OCI-M1 (cell line): ENCODE results near the gene FAM118A.
"Not testable (repeated sequence)": the region's sequence is repeated elsewhere in the genome, so short reads cannot be mapped to it uniquely, and the experiment has no call there.

Experiments
- DNase-seq: peaks from one replicate; lab custom pipeline; 2025; lab: John Stamatoyannopoulos, UW

The FAM118A gene

DNA sequence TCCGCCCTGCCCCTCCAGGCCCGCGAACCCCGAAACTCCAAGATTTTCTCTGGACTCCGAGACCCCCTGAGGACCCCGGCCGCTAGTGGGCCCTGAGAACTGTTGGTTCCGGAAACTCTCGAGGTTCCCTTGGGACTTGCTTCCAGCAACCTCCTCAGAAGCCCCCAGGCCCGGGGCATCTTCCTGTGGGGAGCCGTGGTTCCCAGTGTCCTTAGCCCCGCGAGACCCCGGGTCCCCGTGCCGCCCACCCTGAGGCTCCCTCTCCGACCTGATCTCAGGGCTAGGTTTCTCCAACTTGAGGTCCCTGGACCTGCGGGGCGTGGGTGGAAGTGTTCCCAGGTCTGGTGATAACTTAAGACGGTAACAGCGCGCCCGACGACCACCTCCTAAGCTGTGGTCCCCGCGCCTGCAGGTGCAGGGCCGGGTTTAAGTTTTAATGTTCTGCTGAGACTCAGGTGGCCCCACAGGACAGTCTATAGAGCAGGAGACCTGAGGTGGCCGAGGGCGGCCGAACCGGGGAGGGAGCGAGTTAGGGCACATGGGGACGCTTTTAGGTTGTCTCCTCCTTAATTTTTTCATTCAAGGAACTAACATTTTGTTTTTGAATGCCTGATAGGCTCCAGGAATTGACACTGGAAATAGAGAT lies 720 bp downstream of the FAM118A start:
- no peak for DNase-seq

DNA sequence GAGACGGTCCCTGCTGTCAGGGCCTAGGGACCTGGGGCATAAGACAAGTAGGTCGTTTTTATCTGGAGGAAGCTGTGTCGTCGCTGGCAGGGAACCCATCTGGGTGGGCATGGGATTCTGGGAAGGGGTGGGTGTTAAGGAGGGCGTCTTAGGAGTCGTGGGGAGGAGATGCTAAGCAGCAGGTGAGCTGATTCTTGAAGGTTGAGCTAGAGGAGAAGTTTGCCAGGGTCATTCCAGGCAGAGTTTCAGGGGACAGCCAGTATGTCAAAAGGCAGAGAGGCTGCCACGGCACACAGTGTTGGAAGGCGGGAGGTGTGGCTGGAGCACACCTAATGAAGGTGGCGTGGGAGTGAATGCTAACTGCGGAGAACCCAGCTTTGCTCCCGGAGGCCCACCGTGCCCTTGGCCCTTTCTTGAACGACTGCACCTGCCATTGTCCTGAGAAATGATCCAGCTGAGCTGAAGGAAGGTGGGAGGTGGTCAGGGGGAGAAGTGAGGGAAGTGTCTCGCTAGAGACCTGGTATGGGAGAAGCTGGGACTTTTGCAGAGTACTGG lies 1.3 kb downstream of the FAM118A start:
- DNase-seq = no peak

DNA sequence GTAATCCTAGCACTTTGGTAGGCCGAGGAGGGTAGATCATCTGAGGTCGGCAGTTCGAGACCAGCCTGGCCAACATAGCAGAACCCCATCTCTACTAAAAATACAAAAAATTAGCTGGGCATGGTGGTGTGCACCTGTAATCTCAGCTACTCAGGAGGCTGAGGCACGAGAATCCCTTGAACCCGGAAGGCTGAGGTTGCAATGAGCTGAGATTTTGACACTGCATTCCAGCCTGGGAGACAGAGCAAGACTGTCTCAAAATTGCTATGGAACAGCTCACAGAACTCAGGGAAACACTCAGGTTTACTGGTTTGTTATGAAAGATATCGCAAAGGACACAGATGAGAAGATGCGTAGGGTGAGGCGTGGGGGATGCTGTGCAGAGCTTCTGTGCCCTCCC lies 2.7 kb downstream of the FAM118A start:
- DNase-seq = no peak

DNA sequence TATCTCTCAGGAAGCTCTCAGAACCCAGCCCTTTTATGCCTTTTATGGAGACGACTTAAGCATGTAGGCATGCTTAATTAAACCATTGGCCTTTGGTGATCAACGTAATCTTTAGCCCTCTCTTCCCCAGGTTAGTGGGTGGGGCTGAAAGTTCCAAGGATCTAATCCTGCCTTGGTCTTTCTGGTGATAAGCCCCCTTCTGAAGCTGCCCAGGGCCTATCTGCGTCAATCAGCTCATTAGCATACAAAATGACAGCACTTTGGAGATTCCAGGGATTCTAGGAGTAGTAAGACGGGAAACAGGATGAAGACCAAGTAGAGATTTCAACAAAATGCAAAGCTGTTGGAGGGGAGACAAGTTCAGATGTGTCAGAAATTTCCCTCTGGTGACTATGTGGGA lies 3.1 kb downstream of the FAM118A start:
- DNase-seq = no peak

DNA sequence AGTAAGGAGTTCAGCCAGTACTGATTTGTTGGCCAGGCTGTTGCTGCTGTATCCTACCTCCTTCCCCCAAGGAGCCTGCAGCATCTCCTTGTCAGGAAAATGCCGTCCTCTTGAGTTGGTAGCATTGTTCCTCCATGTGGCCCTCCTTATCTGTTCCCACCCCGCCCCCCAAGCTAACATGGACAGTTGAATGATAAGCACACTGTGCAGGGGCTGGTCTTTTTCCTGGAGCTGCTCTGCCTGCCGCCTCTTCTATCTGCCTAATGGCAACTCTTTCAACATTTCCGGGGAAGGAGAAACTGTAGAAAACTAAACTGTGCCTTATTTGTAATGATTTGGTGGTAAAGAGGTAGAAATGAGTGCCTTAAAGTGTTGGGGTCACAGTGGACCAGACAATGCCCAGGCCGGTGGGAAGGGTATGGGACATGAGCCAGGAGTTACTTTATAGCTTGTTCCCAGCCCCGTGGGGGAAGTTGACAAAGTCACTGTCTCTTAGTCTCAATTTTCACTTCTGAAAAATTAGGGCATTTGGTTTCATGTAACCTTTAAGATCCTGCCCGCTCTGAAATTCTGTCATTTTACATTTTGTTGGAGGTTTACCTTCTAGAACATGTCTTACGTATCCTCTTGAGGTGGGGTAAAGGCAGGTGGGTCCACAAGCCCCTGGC lies 4.5 kb downstream of the FAM118A start:
- peak; percentile 88 for DNase-seq

DNA sequence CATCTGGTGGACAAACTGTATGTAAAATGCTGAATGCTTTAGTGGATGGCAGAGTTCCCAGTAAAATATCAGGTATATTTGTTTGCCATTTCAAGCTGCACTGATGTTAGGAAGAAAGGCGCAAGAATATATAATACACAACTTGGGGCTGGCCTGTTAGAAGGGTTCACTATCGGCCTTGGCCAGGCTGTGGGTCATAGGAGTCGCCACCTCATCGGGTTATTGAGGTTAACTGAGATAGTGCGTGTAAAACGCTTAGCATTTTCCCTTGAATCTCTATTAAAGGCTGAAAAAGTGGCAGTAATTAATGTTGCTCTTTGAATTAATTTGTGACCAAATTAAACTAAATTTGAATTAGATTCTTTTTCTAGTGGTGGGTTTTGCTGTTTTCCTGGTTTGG lies 5.1 kb downstream of the FAM118A start:
- DNase-seq = peak; percentile 68

DNA sequence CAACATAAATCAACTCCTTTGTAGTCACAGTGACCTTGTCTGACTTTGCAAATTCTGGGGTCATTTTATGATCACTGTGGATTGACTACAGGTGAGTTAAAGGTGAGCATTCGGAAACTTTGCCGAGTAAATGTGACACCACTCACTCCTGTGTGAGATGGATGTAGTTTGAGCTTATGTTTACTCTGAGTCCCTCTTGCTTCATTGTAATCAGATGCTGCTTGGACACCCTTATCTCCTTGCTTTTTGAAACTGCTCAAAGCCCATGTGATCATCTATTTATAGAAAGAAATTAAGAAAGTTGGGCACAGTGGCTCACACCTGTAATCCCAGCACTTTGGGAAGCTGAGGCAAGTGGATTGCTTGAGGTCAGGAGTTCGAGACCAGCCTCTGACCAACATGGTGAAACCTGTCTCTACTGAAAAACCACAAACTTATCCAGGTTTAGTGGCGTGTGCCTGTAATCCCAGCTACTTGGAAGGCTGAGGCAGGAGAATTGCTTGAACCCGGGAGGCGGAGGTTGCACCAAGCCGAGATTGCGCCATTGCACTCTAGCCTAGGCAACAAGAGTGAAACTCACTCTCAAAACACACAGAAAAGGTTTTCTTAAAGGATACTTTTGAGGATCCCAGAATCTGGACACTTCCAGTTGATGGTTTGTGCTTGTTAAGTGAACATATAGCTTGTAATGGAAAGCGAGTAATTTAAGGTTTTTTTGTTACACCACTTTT lies 7.2 kb downstream of the FAM118A start:
- no peak for DNase-seq

DNA sequence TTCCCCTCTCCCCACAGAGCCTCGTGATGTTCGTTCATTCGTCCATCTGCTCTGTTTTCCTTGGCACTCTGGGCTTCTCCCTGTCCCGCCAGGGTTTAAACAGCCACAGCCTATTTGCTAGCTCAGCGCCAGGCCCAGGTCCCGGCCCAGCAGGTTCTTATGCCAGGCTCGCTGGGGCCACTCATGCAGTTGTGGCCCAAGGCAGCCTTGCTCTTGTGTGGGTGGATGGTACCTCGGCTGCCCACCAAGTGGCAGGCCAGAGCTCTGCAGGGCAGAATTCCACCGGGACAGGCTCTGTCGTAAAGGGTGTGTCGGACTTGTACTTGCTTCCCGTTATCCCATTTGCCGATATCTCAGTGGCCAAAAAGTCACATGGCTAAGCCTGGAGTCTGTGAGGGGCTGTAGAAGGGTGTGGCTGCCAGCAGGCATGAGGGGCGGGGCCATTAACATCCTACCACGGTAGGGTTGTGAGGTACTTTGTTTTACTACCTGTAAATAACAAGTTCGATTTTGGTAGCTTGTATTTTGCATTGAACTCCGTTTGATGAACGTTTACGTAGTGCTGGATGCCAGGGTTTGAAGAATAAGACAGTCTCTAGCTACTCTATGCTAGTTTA lies 7.9 kb downstream of the FAM118A start:
- no peak for DNase-seq

DNA sequence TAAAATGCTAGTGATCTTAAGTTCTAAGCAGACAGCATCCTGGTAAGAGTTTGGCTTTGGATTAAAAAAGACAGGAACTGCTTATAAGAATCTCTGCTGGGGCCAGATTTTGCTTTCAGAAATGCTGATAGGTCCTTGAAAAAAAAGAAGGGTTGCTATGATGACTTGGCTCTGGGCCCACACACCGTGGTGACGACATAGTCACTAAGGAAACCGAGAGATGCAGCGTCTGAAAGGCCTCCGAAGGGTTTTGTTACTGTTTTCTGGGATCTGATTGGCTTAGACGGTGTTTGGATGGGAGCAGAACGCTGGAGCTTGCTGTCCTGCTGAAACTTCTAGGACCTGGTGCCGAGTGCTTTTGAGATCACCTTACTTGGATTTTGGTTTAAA lies 8.4 kb downstream of the FAM118A start:
- no peak for DNase-seq

DNA sequence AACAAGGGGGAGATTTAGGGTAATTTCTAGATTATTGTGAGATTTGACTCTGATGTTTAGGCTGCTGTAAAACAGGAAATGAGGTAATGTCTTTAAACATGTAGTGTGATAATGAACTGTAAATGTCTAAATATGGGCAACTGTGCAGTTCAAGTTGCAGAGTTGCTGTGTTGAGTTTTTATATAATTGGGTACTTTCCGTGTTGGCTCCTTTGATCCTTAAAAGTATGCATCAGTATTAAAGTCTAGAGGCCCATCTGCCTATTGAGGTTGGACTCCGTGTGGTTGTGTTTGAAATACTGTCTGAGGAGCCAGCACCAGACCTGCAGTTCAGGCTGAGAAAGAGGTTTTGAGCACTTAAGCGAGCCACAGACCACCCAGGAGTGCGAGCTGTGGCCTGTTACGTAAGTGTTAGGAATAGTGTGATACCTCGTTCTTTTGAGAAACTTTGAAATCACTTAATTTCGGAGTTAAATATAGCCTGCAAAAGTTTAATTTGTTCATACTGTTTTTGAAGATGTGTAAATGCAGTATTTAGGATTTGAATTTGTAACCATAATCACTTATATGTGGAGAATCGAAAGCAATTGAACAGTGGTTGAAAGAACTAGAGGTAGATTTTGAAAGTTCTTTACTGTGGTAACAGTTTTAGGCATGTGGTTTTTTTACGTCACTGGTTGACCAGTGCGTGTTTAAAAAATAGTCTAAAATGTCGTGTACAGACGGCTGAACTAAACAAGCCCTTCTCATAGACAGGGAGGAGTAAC lies 9.0 kb downstream of the FAM118A start:
- peak; percentile 11 for DNase-seq

DNA sequence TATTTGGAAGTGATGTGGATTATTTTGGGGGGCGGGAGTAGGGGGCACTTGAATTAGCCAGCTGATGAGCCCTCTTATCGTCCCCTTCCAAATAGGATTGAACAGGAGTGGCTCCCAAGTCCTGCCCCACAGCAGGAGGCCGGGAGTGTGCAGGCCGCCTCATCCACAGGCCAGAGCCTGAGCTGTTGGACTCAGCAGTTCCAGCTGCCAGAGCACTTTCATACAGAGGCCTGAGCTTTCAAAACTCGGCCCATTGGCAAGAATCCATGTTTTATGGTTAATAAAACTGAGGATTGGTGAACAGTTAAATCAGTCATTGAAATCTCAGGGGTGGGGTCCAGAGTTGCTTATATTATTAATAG lies 9.6 kb downstream of the FAM118A start:
- DNase-seq = no peak

DNA sequence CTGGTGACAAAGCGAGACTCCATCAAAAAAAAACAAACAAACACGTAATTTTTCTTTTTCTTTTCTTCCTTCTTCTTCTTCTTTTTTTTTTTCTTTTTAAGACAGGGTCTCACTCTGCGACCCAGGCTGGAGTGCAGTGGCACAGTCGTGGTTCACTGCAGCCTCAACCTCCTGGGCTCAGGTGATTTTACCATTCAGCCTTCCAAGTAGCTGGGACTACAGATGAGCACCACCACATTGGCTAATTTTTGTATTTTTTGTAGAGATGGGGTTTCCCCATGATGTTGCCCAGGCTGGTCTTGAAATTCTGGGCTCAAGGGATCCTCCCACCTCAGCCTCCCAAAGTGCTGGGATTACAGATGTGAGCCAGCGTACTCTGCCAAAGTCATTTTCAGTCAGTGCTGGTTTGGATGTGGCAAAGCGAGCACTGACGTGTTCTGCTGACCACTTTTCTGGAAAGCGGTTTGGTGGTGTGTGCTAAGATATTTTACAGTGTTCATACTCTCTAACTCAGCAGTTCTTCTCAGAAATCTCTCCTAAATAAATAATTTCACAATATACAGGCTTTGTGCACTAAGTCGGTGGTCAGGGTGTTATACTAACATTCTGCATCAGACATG lies 10.7 kb downstream of the FAM118A start:
- DNase-seq = no peak

DNA sequence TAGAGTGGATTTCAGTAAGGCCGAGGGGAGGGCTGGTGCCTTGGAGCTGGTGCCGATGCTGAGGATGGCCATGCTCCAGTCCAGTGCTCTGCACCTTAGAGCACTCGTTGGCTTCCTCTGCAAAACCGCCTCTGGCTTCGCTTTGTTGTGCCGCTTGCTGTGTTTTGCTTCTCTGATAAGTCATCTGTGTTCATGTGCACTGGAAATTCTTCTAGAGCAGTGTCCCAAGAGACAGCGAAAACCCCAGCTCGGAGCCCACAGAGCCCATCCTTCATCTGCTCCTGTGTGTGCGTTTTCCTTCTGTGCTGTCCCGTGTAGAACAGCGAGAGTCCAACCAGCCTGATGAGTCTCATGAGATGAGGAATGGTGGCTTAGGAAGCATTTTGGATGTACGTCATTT lies 12.1 kb downstream of the FAM118A start:
- DNase-seq = no peak

DNA sequence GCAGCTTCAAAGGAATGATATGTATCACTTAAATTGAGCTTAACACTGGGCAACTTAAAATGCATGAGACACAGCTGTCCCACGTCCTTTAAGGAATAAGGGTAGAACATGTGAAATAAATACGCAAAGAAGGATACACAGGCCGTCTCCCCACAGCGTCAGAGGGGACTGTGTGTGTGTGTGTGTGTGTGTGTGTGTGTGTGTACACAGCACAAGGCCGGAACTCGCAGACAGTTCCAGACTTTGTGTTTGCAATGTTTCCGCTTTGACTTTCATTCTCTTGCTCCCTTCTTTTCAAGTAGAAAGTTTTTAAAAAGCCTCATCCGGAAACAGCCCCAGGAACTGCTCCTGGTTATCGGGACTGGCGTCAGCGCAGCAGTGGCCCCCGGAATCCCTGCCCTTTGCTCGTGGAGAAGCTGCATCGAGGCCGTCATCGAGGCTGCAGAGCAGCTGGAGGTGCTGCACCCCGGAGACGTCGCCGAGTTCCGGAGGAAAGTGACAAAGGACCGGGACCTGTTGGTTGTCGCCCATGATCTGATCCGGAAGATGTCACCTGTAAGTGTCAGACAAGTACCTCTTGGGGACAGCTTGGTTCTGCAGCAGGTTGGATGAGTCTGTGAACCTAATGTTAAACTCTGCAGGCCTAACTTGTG lies 13.3 kb downstream of the FAM118A start:
- no peak for DNase-seq

DNA sequence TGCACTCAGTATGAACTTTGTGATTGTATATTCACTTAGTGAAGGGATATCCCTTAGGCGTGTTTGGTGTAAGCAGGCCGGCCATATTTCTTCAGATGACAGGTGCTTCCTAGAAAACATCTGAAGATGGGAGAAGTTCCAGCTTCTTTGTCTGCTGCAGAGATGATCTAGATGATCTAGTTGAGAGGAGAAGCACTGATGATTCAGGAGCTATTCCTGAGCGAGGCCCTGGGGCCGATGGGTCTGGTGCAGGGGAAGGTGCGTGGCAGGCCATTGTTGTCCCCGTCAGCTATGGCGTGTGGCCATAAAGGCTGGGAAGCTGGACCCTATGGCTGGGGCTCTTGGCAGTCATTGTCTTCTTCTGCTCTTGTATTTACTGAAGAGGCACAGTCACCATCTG lies 14.0 kb downstream of the FAM118A start:
- DNase-seq = no peak

DNA sequence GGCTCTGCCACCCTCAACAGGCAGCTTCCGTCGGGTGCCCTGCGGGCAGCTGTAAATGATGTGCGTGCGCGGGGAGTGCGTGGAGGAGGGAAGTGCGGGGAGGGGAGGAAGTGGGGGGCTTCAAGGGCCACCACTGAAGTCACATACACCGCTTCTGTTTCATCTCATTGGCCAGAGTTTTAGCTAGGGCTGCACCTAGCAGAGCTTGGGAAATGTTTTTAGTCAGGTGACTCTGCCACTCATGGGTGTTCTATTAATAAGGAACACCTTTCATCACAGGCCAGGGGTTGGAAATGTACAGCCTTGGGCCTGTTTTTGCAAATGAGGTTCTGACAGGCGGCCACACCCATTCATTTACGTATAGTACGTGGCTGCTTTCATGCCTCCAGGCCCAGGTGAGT lies 14.6 kb downstream of the FAM118A start:
- no peak for DNase-seq

DNA sequence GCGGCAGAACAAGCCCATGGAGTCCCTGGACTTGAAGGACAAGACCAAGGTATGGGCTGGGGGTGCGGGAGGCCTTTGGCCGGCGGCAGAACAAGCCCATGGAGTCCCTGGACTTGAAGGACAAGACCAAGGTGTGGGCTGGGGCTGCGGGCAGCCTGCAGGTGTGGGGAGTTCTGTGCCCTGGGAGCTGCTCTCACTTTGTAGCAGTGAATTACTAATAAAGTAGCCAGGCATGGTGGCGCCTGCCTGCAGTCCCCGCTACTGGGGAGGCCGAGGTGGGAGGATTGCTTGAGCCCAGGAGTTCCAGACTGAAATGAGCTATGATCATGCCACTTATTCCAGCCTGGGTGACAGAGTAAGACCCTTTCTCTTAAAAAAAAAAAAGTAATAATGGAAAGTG lies 18.5 kb downstream of the FAM118A start:
- not testable (repeated sequence) for DNase-seq

DNA sequence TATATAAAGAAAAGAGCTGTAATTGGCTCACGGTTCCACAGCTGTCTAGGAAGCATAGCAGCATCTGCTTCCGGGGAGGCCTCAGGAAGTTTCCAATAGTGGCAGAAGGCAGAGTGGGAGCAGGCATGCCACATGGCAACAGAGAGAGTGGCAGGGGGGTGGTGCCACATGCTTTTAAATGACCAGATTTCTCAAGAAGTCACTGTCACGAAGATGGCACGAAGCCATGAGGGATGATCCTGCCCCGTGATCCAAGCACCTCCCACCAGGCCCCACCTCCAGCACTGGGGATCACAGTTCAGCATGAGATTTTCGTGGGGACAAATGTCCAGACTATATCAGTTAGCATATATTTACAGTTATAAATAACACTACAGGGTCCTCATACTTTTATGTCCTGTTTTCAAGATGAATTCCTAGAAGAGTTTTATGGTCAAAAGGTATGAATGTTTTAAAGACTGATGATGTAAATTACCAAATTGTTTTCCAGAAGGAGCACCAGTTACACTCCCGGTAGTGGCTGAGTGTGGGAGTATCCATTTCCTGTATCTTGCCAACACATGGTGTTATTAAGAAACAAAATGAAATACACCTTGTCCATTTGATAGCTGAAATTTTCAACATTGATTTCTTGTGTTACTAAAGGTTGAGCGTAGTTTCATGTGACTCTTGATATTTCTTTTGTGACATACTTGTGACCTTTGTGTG lies 19.2 kb downstream of the FAM118A start:
- no peak for DNase-seq

DNA sequence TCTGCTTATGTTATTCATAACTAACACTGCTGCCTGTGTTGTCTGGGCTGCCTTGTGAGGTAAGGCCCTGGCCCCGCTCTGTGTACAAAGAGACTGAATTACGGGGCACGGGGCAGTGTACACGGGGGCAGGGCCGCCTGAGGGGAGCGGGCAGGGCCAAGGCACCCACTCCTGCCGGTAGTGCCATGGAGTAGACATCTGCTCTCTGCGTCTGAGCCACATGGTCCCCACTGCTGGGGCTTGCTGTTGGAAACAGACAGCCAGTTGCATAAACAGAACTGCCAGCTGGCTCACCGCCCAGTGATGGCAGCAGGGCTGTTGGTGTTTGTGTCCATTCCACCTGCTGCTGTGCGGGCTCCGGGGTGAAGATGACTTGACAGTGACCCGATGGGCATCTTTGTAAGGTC lies 19.8 kb downstream of the FAM118A start:
- no peak for DNase-seq

DNA sequence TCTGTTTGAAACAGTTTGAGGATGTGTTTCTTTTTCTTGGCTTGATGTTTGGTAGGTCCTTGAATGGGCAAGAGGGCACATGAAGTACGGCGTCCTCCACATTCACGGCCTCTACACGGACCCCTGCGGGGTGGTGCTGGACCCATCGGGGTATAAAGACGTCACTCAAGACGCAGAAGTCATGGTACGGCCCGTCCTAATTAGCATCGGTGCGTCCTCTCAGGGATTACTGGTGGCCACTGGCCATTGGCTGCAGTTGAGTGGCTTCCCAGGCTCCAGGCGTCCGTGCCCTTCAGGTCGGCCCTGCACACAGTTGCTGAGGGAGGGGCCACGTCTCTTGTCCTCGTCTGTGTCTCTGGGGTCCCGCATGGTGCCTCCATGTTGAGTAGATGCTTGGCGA lies 20.8 kb downstream of the FAM118A start:
- no peak for DNase-seq
